Activated T-cell treated with anti-CD3 and anti-CD28 coated beads for 1 hour (primary cell): ENCODE data around the gene C14orf93.
A peak's percentile ranks its signal among the peaks of the same experiment; 100 is the strongest.

Experiments
- DNase-seq: peaks from one replicate; pipeline ENCODE4 v3.0.0-alpha.2; 2020; ENCODE audit warnings: low read depth

Gene C14orf93

DNA sequence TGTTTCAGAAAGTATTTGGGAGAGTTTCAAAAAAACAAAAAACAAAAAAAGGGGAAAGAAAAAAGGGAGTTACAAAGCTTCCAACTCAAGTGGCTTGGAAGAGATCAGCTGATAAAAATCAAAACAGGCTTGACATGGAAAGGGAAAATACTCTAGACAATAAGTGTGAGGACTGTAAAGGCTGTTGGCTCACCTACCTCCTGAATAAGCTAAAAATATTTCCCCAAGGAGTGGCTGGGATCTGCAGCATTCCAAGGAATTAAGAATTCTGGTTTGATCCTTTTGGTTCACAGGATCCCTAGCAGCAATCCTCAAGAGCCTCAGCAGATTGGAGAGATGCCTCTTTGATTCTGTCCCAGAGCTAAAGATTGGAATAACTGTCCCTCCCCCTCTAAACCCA is 16.4 kb downstream of the C14orf93 start:
- no peak for DNase-seq

DNA sequence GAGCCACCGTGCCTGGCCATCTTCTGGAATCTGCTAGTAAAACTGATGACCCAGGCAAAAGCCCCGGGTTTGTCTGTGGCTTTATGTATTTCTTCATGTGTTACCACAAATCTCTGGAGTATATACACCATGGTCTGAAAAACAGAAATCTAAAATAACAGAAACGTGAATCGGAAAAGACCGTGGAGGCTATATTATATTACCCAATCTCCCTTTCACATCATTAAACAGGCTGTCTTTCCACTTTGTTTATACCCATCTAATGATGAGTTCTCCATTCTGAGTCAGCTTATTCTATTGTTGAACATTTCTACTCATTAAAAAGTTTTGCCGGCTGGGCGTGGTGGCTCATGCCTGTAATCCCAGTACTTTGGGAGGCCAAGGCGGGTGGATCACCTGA is 18.1 kb downstream of the C14orf93 start:
- DNase-seq, result no peak

DNA sequence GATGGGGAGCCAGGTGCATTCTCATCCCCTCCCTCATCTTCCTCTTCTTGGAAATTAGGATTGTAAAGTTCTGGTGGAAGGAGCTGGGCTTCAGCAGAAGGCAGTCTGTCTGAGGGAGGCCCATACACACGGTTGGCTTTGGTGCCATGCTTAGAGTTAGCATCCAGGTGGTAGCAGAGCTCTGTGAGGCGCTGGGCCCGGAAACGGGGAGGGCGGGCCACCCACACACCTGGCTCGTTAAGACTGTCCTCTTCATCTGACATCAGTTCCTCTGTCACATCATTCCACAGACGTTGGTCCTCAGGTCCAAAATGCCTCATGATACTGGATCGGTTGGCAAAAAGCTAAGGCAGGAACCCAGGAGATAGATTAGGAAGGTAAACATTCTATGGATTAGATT is 22.7 kb downstream of the C14orf93 start:
- DNase-seq, result no peak

DNA sequence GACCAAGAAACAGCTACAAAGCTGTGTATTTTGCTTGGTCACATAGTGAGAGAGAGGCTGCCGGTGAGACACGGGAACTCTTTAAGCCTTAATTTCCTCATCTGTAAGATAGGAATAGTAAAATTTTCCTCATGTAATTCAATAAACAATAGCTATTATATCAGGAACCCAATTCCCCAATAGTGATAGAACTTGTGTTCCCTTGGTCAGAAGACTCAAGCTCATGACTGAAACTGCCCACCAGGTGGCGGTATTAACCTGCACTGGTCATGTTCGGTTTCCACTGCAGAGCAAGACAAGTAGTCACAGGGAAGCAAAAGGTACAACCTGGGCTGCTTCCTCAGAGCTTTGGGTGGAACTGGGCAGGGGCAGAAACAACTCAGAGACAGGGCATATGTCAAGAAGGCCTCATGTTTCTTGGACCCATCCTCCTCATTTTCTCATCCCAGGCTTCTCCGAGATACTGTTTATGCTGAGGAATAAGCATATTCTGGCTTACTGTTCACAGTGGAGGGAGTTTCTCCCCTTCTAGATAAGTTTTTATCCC is 23.4 kb downstream of the C14orf93 start:
- DNase-seq, result peak; percentile 90

DNA sequence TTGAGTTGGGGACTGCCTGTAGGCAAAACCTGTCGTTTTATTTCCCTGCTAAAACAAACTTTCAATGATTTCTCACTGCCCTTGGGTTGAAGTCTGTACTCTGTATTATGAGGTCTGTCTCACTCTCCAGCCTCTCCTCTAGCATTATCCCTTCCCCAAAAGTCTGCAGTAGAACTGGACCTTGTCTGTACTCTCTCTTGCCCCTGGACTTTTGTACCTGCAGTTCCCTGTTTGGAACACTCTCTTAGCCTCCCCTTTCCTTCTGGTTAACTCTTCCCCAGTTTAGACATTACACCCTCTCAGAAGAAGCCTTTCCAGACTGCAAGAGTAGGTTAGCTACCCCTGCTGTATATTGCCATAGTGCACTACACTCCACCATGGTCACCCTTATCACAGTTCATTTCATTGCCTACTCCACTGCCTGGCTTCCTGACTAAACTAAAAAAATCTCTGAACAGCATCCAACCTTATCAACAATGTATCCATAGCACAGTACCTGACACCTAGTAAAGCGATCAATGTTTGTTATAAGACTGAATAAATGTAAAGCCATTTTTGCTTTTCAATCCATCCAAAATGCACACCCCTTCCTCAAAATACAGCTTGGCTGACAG is 23.9 kb downstream of the C14orf93 start:
- DNase-seq, result no peak

DNA sequence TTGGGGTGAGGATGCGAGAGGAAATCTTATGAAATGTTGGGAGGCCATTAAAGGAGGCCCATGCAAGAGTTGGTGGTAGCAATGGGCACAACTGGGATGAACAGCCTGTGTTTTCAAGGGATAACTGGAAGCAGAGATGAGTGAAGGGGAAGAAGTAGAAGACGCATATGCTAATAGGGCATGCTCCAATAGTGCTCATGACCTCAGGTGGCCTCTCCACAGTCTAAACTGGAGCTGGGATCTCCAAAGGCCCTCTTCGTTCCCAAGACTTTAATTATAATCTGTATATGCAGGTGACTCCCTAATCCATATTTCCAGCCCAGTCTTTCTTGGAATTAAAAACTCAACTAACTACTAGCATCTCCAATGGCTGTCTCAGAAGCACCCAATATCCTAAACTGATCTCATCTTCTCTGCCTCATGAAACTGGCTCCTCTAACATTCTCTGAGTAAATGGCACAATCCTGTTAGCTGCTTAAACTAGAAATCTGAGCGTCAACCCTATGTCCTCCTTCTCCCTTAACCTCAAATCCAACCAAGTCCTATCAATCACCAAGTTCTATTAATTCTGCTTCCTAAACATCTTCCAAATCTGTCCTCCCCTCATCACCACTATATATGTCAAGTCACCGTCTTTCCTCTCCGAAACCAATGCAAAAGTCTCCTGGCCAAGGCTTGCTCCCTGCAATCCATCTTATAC is 24.8 kb downstream of the C14orf93 start:
- DNase-seq, result no peak

DNA sequence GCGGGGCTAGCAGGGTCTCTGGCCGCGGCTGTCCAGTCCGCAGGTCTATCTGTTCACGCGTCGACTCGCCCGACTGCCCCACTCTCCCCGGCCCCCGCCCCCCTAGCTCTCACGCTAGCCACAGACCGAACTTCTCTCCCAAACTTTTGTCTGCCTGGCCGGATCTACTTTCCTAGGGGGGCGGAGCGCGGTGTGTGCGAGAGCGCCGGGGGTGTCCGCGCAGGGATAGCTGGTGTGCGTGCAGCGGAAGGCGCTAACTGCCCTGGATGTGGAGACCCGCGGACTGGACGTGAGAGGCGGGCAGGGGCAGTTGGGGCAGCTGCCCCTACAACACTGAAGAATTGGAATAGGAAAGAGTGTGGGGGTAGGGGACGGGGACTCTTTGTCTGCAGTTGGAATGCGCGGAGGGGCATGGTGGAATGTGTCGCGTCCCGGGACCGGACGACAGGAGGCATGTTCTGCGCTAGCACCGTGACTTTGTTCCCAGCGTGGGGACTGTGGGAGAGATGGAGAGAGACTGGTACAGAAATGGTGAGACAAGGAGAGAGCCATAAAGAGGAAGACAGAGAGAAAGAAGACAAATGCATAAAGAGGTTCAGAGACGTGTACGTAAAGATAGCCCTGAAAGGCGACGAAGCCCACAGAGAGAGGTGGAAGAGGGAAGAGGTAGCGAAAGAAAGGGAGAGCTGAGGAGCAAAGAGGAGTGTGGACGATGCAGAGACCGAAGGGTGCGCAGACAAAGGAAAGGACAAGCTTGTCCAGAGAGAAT is 27.3 kb downstream of the C14orf93 start, which contains the start of gene AJUBA:
TSS of gene AJUBA (minus strand) at position 75 of the 769 bp plus-strand sequence. CDS start 285 bp downstream, outside the sequence.
- DNase-seq, result peak; percentile 68

DNA sequence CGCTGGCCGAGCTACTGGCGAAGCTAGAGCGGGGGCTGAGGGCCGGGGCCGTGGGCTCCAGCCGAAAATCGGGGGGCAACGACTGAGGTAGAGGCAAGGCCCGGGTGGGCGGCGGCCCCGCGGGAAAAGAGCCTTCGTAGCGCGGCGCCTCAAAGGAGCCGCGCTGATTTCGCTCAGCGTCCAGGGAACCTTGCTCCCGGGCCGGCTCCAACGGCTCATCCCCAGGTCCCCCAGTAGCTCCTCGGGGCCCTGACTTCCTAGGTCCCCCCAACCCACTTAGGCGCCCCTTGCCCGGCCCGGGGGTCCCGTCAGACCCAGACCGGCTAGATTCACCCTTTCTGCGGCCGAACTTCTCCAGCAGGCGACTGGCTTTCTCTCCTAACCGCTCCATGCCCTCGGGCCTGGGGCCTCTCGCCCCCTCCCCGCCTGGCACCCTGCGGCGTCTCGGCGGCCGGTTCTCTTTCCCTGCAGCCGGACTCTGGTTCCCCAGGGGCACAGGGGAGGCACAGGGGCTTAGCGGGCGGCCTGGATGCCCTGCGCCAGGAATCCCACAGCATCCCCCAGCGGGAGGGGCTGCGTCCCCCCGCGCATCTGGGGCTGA is 28.0 kb downstream of the C14orf93 start:
- DNase-seq, result no peak

DNA sequence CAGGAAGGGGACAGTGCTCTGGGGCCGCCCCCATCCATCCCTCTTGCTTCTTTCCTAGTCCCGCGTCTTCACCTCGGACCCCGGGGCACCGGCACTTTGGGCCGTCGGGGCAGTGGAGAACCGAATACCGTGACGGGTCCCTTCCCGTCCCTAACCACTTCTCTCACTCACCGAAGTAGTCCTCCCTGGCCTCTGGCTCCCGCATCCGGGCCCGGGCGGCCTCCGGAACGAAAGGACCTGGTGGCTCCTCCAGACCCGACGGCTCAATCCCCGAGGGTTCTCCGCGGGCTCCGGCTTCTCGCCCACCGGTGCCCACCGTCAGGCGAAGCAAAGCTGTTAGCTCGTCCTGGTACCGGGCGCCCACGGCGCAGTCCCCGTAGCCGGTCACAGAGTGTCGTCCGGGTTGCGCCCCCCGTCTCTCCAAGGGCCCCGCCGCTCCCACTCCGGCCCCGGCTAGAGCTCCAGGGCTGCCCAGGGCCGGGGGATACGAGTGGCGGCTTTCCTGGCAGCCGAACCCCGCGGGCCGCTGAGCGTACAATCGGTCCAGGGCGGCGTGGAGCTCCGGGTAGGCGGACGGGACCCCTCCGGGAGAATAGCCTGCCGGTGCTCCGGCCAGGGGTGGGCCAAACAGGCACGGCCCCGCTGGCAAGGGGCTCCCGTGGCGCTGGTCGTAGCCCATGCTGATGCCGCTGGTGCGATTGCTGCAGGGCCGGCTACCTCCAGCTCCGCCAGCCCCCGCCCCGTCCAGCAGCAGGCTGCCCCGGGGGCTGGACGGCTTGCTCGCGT is 28.7 kb downstream of the C14orf93 start:
- no peak for DNase-seq

DNA sequence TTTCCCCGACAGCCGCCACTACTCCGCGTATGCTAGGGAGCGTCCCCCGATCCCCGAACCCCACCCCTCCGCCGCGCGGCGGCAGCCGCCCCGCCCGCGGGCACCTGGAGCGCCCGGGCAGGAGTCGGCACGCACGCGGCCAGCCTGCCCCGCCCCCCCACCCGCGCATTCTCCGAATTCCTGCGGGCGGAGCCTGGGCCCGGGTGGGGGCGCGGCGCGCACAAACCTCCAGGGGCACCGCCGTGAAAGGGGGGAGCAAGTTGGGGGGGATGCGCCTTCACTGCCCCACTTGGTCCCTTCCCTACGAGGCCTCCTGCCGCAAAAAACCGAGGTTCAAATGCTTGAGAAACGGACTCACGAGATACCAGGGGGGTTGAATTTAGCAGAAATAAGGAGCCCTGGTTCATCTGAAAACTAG is 29.3 kb downstream of the C14orf93 start:
- no peak for DNase-seq

DNA sequence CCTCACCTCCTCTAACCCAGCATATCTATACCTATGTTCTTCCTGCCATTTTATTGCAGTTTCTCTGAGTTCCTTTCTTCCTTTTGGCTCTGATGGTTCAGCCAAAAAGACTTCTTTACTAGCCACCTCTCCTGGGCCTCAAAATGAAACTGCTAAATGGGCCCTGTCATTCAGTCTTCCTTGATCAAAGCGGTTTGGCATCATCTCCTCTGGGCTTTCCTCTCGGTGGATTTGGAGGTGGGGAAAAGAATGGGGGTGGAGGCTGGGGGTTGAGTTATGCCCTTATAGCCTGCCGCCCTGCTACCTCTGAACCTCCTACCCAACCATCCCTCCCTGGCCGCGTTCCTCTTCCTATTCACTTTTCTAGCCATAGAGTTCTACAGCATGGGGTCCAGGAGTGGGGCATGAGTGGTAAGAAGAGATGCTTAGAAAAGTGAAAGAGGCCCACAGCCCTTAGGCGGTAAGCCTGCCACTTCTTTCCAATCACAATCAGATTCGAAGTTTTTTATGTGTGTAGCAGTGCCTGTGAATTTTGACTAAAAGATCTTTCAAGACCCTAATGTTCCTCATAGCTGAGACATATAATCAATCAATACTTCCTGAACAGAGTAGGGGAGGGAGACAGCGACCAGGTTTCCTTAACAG is 30.1 kb downstream of the C14orf93 start:
- no peak for DNase-seq

DNA sequence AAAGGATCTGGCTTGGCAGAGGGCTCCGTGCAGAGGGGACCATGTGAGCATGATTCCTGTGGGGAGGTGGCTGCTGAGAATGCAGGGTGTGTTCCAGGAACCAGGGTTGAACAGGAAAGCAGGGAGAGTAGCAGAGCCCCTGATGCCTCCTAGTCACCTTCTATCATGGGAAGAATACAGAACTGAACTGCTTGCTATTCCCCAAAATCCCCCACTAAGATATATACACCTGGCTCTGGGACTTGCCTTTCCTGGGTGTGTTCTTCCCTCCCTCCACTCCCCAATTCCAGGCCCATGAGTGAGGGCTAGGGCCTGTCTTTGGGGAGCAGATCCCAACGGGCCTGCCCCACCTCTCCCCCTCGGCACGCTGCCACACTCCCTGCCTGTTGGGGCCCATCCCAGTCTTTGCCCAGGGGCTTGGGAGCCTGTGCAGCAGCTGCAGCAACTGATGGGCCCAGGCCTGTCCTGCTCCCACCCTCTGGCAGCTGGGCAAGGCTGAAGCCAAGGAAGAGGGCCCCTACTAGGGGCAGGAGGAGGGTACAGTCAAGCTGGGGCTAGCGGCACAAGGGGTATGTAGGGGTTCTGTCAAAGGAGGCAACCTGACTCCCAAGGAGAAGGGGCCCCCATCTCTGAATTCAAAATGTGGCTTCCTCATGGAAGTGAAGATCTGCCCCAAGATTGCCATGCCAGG is 30.8 kb downstream of the C14orf93 start:
- DNase-seq, result no peak

DNA sequence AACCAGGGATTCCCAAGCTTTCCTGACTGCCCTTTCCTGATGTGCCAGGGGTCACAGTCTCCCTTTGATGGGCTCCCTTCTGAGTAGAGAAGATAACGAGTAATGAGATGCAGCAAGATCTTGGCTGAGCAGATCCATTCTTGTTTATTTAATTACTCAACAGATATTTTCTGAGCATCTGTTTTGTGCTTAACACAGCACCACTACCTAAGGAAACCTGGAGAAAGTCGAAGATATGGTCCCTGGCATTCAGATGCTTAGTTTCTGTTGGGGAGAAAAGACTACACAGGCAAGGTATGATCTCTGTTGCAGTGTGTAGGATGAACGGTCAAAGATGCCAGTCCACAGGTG is 31.5 kb downstream of the C14orf93 start:
- DNase-seq, result no peak

DNA sequence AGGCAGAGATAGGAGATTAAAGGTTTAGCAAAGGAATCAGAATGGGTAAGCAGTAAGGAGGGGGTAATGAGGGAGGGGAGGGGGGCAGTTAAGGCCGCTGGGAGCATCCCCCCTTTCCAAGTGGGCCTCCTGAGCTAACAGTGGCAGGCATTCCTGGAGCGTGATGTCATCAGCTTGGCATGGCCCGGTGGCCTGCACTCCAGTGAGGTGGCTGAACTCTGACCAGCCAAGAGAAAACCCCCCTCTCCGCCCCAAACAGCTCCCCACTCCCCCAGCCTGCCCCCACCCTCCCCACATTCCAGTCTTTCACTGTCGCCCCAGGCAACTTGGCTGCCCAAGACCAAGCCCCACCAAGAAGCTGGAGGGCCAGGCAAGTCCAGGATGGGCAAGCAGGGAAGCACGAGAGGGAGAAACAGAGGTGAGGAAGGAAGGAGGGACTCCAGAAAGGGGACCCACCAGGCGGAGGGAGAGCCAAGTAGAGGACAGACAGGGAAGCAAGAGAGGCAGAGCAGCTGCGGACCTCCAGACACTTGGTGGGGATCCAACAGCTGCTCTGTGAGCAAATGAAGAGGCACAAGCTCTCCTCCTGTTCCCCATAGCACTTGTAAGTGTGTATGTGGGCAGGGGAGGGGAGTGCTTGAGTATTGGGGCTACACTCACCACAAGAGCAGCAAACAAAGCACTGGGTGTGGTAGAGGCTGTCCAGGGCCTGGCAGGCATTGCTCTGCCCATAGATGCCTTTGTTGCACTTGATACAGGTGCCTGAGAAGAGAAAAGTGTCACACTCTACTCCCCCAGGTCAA is 32.1 kb downstream of the C14orf93 start:
- DNase-seq, result no peak

DNA sequence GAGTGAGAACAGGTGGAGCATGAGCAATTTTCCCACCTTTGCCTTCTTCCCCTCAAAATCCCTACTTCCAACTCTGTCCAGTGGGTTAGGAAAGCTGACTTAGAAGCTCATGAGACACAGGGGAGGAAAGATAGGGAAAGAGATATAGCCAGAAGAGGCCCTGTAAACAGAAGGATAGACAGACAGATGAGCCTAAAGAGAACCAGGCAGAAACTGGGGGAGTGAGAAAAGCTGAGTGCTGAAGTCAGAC is 32.6 kb downstream of the C14orf93 start:
- no peak for DNase-seq

DNA sequence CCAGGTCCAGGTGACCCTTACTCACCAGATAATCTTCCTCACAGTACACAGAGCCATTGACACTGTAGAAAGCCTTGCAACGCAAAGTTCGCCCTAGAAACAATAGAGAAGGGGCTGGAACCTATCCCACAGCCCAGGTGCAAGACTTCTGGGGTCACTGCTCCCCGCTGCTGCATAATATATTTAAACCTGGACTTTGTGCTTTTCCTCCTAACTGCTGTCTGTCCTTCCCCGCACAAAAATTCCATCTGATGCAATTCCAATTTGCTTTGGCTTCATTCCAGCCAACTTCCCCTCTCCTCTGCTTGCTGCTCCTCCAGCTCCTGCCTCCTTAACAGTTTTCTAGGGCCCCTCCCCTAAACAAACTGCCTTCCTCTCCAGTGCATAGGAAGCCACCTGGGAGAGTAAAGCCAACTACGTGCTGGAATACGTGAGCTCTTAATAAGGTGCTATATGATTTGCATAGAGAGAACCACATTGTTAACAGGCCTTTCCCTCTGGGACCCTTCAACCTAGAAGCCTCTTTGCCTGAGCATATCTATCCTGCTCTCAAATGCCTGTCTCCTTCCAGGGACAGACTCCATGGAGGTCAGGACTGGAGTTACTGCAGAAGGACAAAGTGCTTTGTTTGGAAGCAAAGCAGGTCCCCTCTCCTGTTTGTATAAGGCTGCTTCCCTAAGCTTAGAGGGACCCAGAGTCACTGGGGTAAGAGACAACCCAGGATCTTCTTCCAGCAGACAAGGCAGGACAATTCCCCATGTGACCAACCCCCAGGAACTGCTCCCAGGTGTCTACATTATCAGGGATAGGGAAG is 33.1 kb downstream of the C14orf93 start:
- no peak for DNase-seq

DNA sequence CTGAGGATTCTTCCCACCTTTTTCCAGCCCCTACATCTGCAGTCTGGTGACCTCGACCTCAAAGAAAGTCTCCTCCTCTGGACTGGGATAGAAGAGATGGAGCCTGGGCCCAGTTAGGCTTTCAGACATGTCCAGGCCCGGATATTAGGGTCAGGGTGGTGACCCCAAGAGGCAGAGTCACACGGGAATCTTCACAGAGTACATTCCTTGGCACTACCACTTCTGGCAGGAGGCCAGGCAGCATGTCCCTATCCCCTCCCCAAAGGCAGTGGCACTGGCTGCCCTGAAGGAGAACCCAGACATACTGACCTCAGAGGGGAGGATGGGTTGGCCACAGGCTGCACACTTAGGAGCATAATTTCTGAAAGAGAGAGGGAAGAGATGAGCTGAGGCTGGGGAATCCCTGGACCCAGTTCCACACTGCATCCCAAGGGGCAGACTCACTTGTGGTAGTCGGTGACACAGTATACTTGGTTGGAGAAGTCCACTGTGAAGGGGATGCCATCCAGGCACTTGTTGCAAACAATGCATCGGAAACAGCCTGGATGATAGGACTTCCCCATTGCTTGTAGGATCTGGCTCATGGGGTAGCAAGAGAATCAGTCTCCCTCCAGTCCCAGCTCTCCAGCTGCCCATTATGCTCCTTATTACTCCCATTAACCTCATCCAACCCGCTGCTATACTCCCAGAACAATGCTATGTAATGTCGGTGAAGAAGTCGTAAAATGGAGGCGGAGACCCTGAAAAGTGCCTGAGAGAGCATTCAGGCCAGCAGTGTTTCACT is 35.2 kb downstream of the C14orf93 start:
- DNase-seq, result no peak
